GM19397 (cell line): ENCODE results near the gene GARS1.
A peak's percentile ranks its signal among the peaks of the same experiment; 100 is the strongest.

ENCODE experiments used
- ATAC-seq: cut with Tn5 transposase; IDR thresholded peaks from one replicate; pipeline ENCODE4 v1.9.1; 2021; ENCODE audit warnings: mild to moderate bottlenecking, moderate library complexity; ENCODE audit not compliant: unreplicated experiment

Gene GARS1, protein sequence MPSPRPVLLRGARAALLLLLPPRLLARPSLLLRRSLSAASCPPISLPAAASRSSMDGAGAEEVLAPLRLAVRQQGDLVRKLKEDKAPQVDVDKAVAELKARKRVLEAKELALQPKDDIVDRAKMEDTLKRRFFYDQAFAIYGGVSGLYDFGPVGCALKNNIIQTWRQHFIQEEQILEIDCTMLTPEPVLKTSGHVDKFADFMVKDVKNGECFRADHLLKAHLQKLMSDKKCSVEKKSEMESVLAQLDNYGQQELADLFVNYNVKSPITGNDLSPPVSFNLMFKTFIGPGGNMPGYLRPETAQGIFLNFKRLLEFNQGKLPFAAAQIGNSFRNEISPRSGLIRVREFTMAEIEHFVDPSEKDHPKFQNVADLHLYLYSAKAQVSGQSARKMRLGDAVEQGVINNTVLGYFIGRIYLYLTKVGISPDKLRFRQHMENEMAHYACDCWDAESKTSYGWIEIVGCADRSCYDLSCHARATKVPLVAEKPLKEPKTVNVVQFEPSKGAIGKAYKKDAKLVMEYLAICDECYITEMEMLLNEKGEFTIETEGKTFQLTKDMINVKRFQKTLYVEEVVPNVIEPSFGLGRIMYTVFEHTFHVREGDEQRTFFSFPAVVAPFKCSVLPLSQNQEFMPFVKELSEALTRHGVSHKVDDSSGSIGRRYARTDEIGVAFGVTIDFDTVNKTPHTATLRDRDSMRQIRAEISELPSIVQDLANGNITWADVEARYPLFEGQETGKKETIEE

DNA sequence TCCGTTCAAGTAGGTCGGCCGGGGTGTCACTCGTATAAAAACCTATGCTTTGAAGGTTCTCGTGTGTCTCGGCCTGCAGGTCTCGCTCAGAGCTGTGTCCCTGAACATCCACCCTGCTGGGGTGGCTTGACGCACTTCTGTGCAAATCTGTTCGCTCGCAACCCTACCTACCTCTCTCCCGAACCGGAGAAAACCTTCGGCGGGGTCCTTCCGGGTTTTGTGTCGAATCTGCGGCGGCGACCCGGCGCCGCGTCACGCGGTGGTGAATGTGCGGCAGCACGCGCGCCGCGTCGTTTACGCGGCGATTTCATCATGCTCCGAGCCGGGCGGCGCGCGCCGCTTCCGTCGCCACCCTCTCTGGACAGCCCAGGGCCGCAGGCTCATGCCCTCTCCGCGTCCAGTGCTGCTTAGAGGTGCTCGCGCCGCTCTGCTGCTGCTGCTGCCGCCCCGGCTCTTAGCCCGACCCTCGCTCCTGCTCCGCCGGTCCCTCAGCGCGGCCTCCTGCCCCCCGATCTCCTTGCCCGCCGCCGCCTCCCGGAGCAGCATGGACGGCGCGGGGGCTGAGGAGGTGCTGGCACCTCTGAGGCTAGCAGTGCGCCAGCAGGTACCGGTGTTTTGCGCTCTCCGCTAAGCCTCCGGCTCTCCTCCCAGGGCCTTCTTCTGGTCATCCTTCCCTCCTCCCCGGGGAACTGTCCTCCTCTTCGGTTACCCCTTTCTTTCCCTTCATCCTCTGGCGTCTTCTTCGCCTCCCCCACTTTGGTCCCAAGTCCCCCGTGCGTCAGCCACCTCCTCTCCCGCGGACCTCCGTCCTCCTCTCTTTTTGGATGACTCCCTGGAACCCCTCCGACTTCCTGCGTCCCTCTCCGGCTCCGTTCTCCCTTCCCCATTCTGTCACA is at the start of gene GARS1:
Gene GARS1, plus strand, starts transcription at position 339 of the 896 bp plus-strand sequence. Its CDS starts 44 bp downstream, at position 383.
- peak; percentile 96 for ATAC-seq

DNA sequence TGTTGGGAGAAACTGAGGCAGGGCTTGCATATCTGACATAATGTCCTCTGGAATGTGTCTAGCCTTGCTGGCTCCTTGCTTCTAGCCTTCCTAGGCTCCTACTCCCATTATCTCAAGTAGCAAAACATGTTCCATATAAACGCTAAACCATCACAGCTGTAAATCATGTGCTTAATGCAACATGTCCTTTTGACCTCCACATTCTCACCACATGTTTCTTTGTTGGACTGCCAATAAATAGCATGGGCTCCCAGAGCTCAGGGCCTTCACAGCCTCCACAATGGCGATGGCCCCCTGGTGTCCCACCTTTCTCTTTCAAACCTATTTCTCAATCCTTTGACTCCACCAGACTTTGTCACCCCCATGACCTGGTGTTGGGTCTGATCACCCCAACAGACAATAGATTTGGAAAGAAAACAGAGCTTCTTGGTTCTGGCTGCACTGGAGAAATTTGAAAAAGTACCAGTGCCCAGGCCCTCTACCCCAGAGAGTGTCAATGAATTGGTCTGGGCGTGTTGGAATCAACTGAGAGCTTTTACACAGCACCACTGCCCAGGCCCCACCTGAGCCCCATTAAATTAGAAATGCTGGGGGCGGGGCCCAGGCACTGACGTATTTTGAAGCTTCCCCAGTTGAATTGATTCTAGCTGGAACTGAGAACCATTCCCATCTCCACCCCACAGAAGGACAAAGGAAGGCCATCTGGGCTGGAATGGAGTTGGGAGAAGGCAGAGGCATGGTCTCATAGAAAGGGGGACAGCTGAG is 48.7 kb upstream of the GARS1 start:
- no peak for ATAC-seq

GRCh38 chr7:30546596-30546995 is 48.1 kb upstream of the GARS1 start:
- no peak for ATAC-seq

GRCh38 chr7:30548845-30549244 is 45.8 kb upstream of the GARS1 start:
- ATAC-seq: no peak

- ATAC-seq: no peak
Measured at GRCh38 chr7:30549931-30550493, 44.7 kb upstream of the GARS1 start.

DNA sequence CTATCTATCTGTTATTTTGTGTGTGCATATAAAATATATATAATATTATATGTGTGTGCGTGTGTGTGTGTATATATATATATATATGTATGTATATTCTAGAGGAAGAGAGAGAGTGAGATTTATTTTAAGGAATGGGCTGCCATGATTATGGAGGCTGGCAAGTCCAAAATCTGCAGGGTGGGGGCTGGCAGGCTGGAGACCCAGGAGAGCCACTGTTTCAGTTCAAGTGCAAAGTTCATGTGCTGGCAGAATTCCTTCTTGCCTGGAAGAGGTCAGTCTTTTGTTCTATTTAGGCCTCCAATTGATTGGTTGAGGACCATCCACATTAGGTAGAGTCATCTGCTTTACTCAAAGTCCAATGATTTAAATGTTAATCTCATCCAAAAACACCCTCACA is 42.3 kb upstream of the GARS1 start:
- no peak for ATAC-seq

GRCh38 chr7:30553141-30553540 is 41.5 kb upstream of the GARS1 start:
- ATAC-seq: no peak

DNA sequence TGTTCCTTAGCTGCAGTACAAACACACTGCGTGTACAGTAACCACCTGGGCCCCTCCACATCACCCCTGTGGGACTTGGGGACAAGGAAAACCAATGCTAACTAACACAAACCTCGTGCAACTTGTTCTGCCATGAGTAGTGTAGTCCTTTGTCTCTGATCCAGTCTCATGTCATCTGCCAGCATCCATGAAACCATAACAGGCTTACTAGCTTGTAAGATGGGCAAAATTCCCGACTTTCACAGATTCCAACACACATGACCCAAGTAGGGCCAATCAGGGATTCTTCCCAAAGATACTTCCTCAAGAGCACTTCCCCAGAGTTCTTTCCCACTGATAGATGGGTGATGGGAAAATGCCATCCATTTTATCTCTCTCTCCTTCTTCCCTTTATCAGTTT is 41.1 kb upstream of the GARS1 start:
- no peak for ATAC-seq

- no peak for ATAC-seq
Measured at GRCh38 chr7:30555525-30555924, 39.2 kb upstream of the GARS1 start.

GRCh38 chr7:30556840-30557239 is 37.8 kb upstream of the GARS1 start:
- no peak for ATAC-seq

GRCh38 chr7:30557245-30557644 is 37.4 kb upstream of the GARS1 start:
- no peak for ATAC-seq

GRCh38 chr7:30559611-30560010 is 35.1 kb upstream of the GARS1 start:
- no peak for ATAC-seq

GRCh38 chr7:30561389-30561788 is 33.3 kb upstream of the GARS1 start:
- ATAC-seq: no peak

DNA sequence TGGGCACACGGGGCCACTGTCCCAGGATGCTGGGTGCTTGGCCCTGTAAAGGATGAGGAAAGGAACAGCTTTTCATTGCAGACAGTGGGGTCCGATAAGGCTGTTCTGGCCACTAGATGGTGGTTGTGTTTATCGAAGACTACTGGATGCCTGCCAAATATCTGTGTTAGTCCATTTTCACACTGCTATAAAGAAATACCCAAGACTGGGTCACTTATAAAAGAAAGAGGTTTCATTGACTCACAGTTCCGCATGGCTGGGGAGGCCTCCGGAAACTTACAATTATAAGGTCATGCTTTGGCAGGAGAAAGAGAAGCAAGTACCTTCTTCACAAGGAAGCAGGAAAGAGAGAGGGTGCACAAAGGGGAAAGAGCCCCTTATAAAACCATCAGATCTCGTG is 32.2 kb upstream of the GARS1 start:
- no peak for ATAC-seq

DNA sequence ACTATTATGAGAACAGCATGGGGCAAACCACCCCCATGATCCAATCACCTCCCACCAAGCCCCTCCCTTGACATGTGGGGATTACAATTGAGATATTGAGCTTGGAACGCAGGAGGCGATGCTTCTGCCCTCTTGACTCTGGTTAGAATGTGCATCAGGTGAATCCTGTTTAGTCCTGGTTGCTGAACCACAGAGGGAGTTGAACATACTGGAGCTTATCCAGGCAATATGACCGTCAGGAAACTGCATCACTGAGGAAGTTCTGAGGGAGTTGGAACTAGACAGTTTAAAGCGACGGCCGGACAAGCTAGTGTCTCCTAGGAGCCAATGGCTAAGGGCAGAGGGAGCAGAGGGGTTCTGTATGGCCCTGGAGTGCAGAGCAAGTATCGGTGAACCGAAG is 31.8 kb upstream of the GARS1 start:
- no peak for ATAC-seq

- no peak for ATAC-seq
Measured at GRCh38 chr7:30563326-30563942, 31.2 kb upstream of the GARS1 start.

GRCh38 chr7:30564243-30564892 is 30.3 kb upstream of the GARS1 start:
- ATAC-seq: peak; percentile 82

DNA sequence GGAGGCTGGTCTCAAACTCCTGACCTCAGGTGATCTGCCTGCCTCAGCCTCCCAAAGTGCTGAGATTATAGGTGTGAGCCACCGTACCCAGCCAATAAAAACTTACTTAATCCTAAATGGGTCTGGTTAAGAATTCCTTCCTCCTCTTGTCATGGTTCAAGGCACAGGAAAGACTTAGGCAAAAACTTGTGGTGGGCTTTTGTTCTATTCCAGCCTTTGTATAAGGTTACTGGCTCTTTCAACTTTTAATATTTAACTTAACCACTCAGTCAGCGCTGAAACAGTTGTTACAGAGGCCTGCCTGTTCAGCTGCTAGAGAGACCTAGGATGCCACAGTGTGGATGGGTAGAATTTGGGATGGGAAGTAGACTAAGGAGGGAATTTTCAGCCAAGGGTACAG is 28.1 kb upstream of the GARS1 start:
- no peak for ATAC-seq

- no peak for ATAC-seq
Measured at GRCh38 chr7:30567081-30567480, 27.6 kb upstream of the GARS1 start.
